H1 (cell line): ENCODE results near the gene ABCF2. TPM values are rescaled to one million over a fixed set of nuclear protein-coding genes. Genes with fewer than 3 reads are reported as not detected.

Source experiments
- CEBPB ChIP-seq: IDR thresholded peaks from 2 replicates; pipeline ENCODE4 v1.6.1; 2012; ENCODE audit warnings: low read depth, low read length
- KDM5A ChIP-seq: fragments of 200-600 bp; IDR thresholded peaks from 2 replicates; pipeline ENCODE4 v1.7.1; 2012; ENCODE audit warnings: mild to moderate bottlenecking, low read length, inconsistent platforms, mixed read lengths
- PHF8 ChIP-seq: fragments of 200-600 bp; sonication (generic); conservative IDR thresholded peaks from 2 replicates; pipeline ENCODE4 v1.7.1; 2012; ENCODE audit warnings: low read depth, mild to moderate bottlenecking, inconsistent platforms, low read length, moderate library complexity
- RXRA ChIP-seq: IDR thresholded peaks from 2 replicates; pipeline ENCODE4 v1.6.1; 2011; ENCODE audit warnings: low read depth, mild to moderate bottlenecking, low read length, moderate library complexity; ENCODE audit not compliant: insufficient read depth
- SIN3A ChIP-seq, 2 experiments: IDR thresholded peaks in 1 of 2; conservative IDR thresholded peaks in 1 of 2; 2 replicates each; pipeline ENCODE4 v1.6.1; 2011 to 2012; ENCODE audit warnings: low read length in 2 of 2, improper control_type of control experiment in 1 of 2, low read depth in 1 of 2, mild to moderate bottlenecking in 1 of 2
- USF2 ChIP-seq: IDR thresholded peaks from 2 replicates; pipeline ENCODE4 v1.6.1; 2011; ENCODE audit warnings: low read length, improper control_type of control experiment
- polyA plus RNA-seq, 7 experiments: library from polyadenylated mRNA; depleted of rRNA in 3 of 7; stranded (reverse) in 5 of 7; unstranded in 2 of 7; fragments of >200 nt in 5 of 7; fragments of 200-250 nt in 2 of 7; gene quantifications; 1 replicate in 5 of 7; 2 replicates in 1 of 7; 4 replicates in 1 of 7; pipeline versions ENCODE4 v1.2.1 to v1.2.3, GENCODE V29; 2011 to 2013; ENCODE audit warnings: missing spikeins in 2 of 7, mixed read lengths in 2 of 7
- total RNA-seq: library from RNA; stranded (reverse); fragmentation: NEBNext Ultra II Directional; extraction: Animal tissue kit (Norgen Biotek cat#: 25700); gene quantifications from 2 replicates; pipeline ENCODE4 v1.2.1, GENCODE V29; 2021

The ABCF2 gene
- total and polyA plus RNA-seq, 2 of the 8 experiments (the other 6 are each of a cell fraction or from before 2014, with no cell fraction given) = 28.0 to 55.0 TPM

GRCh38 chr7:151251689-151252560, 24.9 kb upstream of the ABCF2 start (continued):
- TF ChIP-seq SIN3A (conservative IDR thresholded peaks at IDR 0.05 in 1 of 2, IDR thresholded peaks at IDR 0.05 in 1 of 2; ENCODE audit: low read depth in 1 of 2, low read length in 2 of 2) (peak in 1 of 2 experiments; percentile 46; a peak in 2 of 4 replicates), USF2 (no peak), CEBPB (no peak), KDM5A (no peak), PHF8 (0 out of 2 replicates have a peak, but pooled peaks have one; percentile 19), RXRA (no peak)
